Putamen (tissue), 1 donor: ENCODE measurements around the gene WDR11.

Source experiments
- DNase-seq: peaks from one replicate; pipeline ENCODE4 v3.0.0-alpha.2; 2016; ENCODE audit warnings: low spot score

WDR11 gene

GRCh38 chr10:120944586-120945125, 93.5 kb downstream of the WDR11 start:
- DNase-seq, result no peak

GRCh38 chr10:120945182-120945581, 94.0 kb downstream of the WDR11 start:
- DNase-seq, result no peak

- DNase-seq, result peak; percentile 96
These were observed 94.7 kb downstream of the WDR11 start for GRCh38 chr10:120945801-120946302.

- DNase-seq, result no peak
These were observed 95.3 kb downstream of the WDR11 start for GRCh38 chr10:120946497-120946896.

GRCh38 chr10:120948889-120949608, 97.9 kb downstream of the WDR11 start:
- DNase-seq, result peak; percentile 72

- DNase-seq, result no peak
These were observed 98.5 kb downstream of the WDR11 start for GRCh38 chr10:120949609-120950031.

GRCh38 chr10:120950051-120950561, 98.9 kb downstream of the WDR11 start:
- DNase-seq, result no peak

DNA sequence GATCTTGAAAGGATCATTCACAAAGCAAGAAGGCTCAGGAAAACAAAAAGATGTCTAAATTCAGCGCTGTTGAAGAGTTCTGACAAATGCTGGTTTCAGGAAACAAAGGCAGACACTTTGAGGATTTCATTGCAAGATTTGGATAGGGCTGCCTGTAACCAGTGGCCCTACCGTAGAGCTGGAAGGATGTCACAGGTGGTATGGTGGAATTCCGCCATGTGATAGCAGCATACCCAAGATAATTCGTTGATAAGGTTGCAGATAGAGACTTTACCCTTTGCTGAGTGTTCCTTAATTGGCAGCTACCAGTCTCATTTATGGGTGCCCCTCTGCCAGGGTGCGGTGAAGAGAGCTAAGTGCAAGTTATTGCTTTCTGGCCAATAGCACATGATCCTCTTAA, 100.1 kb downstream of the WDR11 start:
- DNase-seq, result no peak

DNA sequence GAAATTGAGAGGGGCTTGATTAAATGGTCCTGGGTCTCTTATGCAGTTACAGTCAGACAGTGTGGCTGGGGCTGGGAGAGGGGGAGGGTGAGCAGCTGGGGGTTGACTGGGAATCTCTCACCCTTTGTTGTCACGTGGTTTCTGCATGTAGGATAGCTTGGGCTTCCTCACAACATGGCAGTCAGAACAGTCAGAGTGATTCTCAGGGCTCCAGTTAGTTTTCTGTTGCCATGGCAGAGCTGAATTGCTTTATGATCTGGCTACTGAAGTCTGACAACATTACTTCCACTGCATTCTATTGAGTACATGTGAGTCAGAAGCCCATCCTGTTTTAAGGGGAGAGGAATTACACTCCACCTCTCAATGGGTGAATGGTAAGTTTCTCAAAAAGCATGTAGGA, 102.7 kb downstream of the WDR11 start:
- no peak for DNase-seq
